ENCODE measurements around the gene ZDHHC14. TPM values are rescaled to one million over a fixed set of nuclear protein-coding genes. Genes with fewer than 3 reads are reported as not detected.

The ZDHHC14 gene
- total RNA-seq, 2 experiments from 2014 or later = 1.3 to 1.6 TPM

GRCh38 chr6:157708933-157709332 is 327.9 kb downstream of the ZDHHC14 start:
- intact Hi-C loops (cut with DNase I, micrococcal nuclease) = no loop called here
- H3K36me3 Mint-ChIP-seq (ENCODE audit: low read depth) = no peaks in the 10 kb centered on the region
- Histone ChIP-seq H3K27ac (ENCODE audit: low read depth in 1 of 2, low read length in 2 of 2) (no peak overlapping the region), H3K27me3 (ENCODE audit: control insufficient read depth in 1 of 2, insufficient read depth in 2 of 2, low read length in 2 of 2) (no peaks in the 10 kb centered on the region), H3K4me3 (ENCODE audit: low read length) (no peak overlapping the region), H3K36me3 (ENCODE audit: insufficient read depth, low read length) (no peaks in the 10 kb centered on the region), H3K4me1 (ENCODE audit: insufficient read depth, low read length) (no peaks in the 10 kb centered on the region), H3K9me3 (ENCODE audit: control insufficient read depth in 1 of 2, insufficient read depth in 1 of 2, low read length in 2 of 2) (no peaks in the 10 kb centered on the region)
- no peak for ATAC-seq (ENCODE audit: poor library complexity)
- no peak overlapping the region for H3K27ac Mint-ChIP-seq
- H3K27me3 Mint-ChIP-seq = no peaks in the 10 kb centered on the region
- ChIA-PET CTCF (interaction anchor here (0.7 to 1.0 kb wide), 2 partner anchors 42 to 47 kb away, joined by 3 to 4 read pairs; no protein-coding TSS in a partner anchor), POLR2A (no interaction called here)
- no peaks in the 10 kb centered on the region for H3K9me3 Mint-ChIP-seq
- no peak for TF ChIP-seq CTCF (IDR thresholded peaks at IDR 0.05)
- no peak overlapping the region for H3K4me3 Mint-ChIP-seq
- no peak for DNase-seq
- H3K4me1 Mint-ChIP-seq (ENCODE audit: low read depth) = no peaks in the 10 kb centered on the region

- DNase-seq (no peak), ATAC-seq (ENCODE audit: poor library complexity) (no peak)
- H3K4me3 ChIP-seq (ENCODE audit: low read length) = no peak overlapping the region
- Mint-ChIP-seq H3K36me3 (ENCODE audit: low read depth) (no peaks in the 10 kb centered on the region), H3K4me3 (no peak overlapping the region), H3K27ac (no peak overlapping the region), H3K4me1 (ENCODE audit: low read depth) (no peaks in the 10 kb centered on the region), H3K9me3 (no peaks in the 10 kb centered on the region), H3K27me3 (no peaks in the 10 kb centered on the region)
- H3K27ac ChIP-seq (ENCODE audit: low read depth in 1 of 2, low read length in 2 of 2) = no peak overlapping the region
- ChIA-PET CTCF (interaction anchor here (0.7 to 1.0 kb wide), 2 partner anchors 43 to 47 kb away, joined by 3 to 4 read pairs; no protein-coding TSS in a partner anchor), POLR2A (no interaction called here)
- intact Hi-C loops (cut with DNase I, micrococcal nuclease) = no loop called here
- no peaks in the 10 kb centered on the region for H3K4me1 ChIP-seq (ENCODE audit: insufficient read depth, low read length)
- H3K36me3 ChIP-seq (ENCODE audit: insufficient read depth, low read length) = no peaks in the 10 kb centered on the region
- no peaks in the 10 kb centered on the region for H3K9me3 ChIP-seq (ENCODE audit: control insufficient read depth in 1 of 2, insufficient read depth in 1 of 2, low read length in 2 of 2)
- no peaks in the 10 kb centered on the region for H3K27me3 ChIP-seq (ENCODE audit: control insufficient read depth in 1 of 2, insufficient read depth in 2 of 2, low read length in 2 of 2)
- TF ChIP-seq CTCF (IDR thresholded peaks at IDR 0.05) = no peak
These were observed 328.6 kb downstream of the ZDHHC14 start for GRCh38 chr6:157709555-157709954.

- CTCF ChIA-PET = no interaction called here
These were observed 329.6 kb downstream of the ZDHHC14 start for GRCh38 chr6:157710604-157711003.

More at GRCh38 chr6:157710604-157711003, 329.6 kb downstream of the ZDHHC14 start:
- Mint-ChIP-seq H3K27me3 (no peaks in the 10 kb centered on the region), H3K4me3 (no peak overlapping the region), H3K27ac (no peak overlapping the region), H3K4me1 (ENCODE audit: low read depth) (no peaks in the 10 kb centered on the region), H3K9me3 (no peaks in the 10 kb centered on the region), H3K36me3 (ENCODE audit: low read depth) (no peaks in the 10 kb centered on the region)
- H3K9me3 ChIP-seq (ENCODE audit: control insufficient read depth in 1 of 2, insufficient read depth in 1 of 2, low read length in 2 of 2) = no peaks in the 10 kb centered on the region
- no peak for DNase-seq
- POLR2A ChIA-PET = no interaction called here
- intact Hi-C loops (cut with DNase I, micrococcal nuclease) = no loop called here
- H3K27ac ChIP-seq (ENCODE audit: low read depth in 1 of 2, low read length in 2 of 2) = no peak overlapping the region
- H3K36me3 ChIP-seq (ENCODE audit: insufficient read depth, low read length) = no peaks in the 10 kb centered on the region
- no peak for TF ChIP-seq CTCF (IDR thresholded peaks at IDR 0.05)
- ATAC-seq (ENCODE audit: poor library complexity) = no peak
- no peaks in the 10 kb centered on the region for H3K4me1 ChIP-seq (ENCODE audit: insufficient read depth, low read length)
- H3K4me3 ChIP-seq (ENCODE audit: low read length) = no peak overlapping the region
- H3K27me3 ChIP-seq (ENCODE audit: control insufficient read depth in 1 of 2, insufficient read depth in 2 of 2, low read length in 2 of 2) = no peaks in the 10 kb centered on the region
